Measurements from ENCODE around the gene CFAP46.
"Not testable (repeated sequence)": the region's sequence is repeated elsewhere in the genome, so short reads cannot be mapped to it uniquely, and the experiment has no call there.

The CFAP46 gene

DNA sequence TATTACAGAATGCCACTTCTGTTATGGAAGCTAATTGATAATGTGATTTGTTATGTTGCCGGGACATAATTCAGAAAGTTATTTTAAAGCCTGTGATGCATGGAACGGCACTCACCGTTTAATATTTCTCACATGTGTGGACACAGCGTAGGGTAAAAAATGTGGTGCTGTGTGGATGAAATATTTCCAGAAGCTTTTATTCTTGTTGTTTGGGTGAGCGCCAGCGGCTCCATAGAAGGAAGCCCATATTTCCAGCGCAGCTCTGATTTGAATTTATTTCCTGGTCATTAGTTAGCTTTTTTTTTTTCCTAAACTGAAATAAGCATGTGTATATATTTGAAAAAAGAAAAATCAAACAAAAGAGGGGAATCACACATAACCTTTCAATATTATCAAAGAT lies 136.3 kb downstream of the CFAP46 start:
- DNase-seq (ENCODE audit: low read depth): no peak

DNA sequence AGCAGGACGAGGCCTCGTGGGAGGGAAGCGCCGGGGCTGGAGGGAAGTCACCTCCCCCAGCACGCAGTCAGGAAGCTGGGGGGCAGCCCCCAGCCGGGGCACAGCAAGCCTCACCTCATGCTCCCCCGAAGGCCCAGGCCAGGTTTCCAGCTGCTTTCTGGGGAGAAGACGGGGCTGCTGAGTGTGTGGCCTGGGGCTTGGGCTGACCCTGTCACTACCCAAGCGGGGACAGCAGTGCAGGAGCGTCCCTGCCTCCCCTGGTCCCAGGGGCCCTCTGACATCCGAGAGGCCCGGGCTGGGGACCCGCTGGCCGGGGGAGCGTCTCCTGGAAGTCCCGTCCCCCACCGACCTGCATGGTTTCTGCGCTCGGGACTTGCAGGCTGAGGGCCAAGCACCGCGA lies 136.8 kb downstream of the CFAP46 start:
- no peak for DNase-seq (ENCODE audit: low read depth)

DNA sequence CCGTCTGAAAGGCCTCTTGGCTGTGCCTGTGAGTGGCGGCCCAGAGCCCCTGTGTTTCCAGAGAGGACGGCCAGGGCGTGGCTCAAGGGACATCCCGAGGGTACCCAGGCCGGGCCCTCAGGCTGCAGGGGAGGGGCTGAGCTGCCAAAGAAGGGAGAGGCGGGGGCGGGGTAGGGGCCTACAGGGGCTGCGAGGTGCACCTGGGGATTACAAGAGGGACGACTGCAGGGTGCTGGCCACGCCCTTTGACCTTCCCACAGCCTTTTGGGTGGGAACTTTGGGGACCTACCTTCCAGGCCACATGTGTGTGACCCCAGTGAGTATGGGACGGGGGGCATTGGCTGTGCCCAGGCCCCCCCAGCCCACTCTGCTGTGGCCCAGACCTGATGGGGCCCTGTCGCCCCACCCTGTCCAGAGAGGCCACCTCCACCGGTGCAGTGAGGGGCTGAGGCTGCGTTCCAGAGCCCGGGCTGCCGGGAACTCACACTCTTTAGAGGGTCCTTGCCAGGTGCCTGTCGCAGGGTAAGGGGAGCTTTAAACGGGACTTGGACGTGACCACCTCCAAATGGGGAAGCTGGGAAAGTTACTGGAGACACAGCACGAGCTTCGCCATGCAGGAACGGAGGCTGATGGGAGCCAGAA lies 137.5 kb downstream of the CFAP46 start:
- no peak for DNase-seq (ENCODE audit: low read depth)

DNA sequence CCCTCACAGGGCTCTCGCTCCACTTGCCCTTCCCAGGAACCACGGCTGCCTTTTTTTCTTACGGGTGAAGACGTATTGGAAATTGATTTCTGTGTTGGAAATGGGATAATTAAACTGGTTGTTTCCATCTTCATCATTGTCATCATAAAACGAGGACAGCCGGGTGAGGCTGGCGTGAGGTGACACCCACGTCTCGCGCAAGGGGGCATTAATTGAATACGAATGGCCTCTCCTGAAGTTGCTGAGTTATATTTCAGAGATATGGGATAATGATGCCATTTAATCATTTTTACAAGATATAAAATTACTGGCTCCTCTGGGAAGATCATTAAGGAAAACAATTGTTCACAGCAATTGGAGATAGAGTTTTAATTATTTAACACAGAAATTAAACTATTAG lies 138.1 kb downstream of the CFAP46 start:
- DNase-seq (ENCODE audit: low read depth): no peak

DNA sequence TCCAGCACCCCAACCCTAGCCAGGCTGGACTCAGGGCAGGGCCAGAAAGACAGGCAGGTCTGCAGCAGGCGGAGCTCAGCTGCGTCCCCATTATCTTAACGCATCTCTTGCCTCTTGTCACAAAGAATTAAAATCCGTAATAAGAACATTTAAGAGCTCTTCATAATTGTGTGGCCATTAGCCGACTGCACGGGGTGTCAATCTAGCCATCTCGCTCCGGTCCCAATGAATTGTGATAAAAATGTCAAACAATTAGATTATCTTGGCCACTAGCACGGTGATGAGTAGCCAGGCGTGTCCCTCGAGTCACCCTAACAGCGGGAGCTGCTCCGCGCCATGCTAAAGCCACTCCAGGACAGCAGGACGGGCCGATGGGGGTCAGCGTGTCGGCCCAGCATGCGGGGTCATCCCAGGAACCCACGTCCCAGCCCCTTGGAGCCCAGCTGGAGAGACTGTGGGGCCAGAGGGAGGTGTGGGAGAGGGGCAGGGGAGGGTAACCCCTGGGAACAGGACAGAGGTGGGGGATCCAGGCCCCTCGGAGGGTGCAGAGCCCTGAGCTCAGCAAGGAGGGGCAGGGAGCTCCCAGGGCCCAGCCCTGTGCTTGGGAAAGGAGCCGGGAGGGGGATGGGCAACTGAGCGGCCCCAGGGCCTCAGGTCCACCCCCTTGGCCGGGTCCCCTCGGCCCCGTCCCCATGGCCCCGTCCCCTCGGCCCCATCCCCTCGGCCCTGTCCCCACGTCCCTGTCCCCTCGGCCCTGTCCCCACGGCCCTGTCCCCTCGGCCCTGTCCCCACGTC lies 138.8 kb downstream of the CFAP46 start:
- no peak for DNase-seq (ENCODE audit: low read depth)

DNA sequence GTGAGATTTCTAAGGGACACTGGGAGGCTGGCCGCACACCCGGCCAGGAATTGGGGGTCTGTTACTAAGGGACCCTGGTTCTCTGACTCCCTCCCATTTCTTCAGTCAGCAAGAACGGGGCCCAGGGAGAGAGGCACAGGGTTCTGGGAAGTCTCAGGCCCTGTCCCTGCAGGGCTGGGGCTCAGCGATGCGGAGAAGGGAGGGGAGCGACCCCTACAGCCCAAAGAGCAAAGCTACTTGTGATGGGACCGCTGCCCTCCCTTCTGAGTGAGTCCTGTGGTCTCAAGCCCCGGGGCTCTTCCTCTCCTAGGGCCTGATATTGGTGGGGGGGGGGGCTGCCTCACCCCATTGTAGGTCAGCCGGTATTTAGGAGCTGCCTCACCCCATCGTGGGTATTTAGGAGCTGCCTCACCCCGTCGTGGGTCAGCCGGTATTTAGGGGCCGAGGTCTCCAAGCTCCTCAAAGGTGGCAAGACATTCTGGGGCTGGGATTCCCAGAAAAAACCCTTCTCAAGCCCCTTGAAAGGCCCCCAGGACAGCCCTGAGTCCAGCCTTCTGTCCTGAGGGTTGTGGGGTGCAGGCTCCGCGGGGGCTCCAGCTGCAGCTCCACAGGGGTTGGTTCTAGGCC lies 139.6 kb downstream of the CFAP46 start:
- DNase-seq (ENCODE audit: low read depth): no peak

DNA sequence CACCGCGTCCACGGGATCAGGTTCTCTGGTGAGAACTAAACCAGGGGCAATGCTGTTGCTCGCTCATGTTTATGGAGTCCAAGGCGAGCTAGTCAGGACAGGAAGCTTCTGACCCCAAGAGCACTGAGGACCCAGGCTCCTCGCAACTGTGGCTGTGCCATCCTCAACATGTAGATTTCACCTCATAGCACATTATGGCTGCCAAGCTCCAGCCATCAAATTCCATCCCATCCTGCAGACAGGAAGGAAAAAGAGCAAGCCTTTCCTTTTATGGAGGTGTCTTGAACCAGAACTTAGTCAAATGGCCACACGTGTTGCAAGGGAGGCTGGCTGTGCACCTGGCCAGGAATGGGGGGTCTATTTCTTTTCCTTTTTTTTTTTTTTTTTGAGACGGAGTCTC lies 140.3 kb downstream of the CFAP46 start:
- no peak for DNase-seq (ENCODE audit: low read depth)

DNA sequence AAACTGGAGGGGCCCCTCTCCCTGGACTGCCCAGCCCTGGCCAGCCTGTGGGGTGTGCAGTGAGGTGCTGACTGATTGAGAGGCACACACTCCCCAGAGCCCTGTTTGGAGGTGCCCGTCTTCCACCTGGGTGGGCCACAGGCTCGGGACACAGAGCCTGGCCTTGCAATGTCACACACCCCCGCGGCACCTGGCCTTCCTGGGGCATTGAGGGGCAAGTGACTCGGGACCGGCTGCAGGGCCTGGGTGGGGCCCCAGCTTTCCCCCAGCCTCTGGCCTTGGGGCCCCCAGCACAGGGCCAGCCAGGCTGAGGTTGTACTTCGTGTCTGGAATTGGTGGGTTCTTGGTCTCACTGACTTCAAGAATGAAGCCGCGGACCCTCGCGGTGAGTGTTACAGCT lies 142.5 kb downstream of the CFAP46 start:
- DNase-seq (ENCODE audit: low read depth): no peak

DNA sequence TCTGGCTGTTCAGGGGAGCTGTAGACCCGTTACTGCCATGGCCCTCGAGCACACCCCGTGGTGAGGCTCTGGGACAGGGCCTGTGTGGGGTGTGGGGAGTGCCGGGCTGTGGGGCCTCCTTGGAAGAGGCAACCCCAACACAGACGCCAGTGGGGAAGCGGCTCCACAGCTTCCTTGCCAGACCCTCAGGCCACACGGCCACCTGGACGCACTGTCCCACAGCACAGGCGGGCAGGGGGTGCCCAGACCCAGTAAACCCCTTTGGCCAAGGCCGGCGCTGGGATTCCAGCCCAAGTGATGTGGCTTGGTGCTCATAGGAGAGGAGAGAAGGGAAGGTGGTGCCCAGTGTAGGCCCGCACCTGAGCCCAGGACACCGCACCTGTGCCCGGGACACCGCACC lies 143.5 kb downstream of the CFAP46 start:
- no peak for DNase-seq (ENCODE audit: low read depth)

DNA sequence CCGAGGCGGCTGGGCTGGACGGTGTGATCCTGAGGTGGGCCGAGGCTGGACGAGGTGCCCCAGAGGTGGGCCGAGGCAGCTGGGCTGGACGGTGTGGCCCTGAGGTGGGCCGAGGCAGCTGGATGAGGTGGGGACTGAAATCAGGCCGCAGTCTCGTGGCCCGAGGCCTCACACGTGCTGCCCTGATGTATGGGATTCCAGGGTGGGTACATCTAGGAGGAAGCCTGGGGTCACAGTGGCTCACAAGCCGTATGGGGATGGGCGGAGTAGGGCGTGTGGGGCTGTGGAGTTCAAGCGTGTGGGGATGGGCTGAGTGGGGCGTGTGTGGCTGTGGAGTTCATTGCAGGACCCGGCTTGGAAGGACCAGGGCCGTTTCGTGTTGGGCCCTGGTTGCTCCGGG lies 144.0 kb downstream of the CFAP46 start:
- DNase-seq (ENCODE audit: low read depth): no peak

DNA sequence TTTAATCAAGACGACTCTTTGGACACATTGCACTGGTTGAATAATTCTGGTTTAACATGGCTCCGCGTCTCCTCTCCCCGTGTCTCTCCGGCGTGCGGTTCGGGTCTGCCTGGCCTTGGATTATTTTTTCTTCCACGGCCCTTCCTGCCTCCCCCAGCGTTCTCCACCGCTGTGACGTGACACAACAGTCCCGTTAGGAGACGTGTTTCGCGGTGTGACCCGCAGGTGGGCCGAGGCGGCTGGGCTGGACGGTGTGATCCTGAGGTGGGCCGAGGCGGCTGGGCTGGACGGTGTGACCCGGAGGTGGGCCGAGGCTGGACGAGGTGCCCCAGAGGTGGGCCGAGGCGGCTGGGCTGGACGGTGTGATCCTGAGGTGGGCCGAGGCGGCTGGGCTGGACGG lies 144.4 kb downstream of the CFAP46 start:
- not testable (repeated sequence) for DNase-seq (ENCODE audit: low read depth)

DNA sequence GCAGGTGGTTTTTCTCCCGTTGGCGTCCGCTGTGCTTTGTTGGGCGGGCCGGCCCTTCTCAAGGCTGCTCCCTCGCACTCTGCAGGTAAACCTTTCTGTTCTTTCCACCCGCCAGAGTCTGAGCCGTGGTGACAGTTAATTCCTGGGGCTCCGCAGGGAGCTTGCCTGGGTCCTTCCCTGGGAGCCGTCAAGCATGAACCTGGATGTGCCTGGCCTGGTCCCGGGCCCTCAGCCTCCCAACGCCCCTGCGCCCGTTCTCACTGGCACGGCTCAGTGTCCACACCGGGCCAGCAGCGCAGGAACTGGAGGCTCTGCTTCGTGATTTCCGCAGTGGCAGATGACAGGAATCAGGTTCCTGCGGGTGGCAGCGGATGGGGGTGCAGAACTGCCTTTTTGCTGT lies 145.5 kb downstream of the CFAP46 start:
- DNase-seq (ENCODE audit: low read depth): no peak

DNA sequence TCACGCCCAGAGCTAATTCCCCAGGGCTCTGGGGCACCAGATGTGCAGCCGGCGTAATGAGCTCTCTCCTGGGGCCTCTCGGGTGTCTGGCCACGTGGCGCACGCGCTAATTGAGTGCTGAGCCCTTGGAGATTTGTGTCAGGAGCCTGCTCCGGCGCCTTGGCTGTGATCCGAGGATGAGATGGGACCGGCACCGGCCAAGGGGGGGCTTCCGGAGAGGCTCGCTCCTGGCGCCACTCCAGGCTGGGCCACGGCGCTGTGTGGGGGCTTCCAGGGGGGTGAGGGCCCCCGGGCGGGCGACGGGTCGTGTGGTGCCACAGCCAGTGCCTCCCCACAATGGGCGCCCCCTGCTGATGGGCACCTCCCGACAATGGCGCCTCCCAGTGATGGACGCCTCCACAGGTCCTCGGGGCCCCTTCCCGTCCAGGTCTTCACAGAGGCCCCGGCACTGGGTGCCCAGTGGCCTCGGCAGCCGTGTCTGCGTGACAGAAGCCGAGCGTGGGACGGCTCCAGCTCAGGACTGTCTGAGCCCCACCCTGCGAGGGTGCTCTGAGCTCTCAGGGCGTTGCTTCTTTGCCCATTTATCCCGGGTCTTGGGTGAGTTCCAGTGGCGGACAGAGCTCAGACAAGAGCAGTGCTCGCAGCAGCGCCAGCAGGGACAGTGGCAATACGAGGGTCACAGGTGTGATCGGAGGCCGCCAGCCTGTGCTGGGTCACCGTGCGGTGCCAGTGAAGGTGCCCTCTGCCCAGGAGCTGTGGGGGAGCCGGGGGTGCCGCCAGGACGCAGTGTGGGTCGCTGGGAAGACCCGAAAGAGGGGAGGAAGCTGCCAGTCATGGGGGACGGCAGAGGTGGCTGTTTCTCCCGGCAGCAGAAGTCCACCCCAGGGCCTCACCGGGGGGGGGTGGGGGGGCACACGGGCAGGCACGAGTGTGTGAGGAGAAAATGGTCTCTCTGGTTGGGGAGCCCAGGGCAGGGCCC lies 148.2 kb downstream of the CFAP46 start:
- DNase-seq (ENCODE audit: low read depth): no peak

DNA sequence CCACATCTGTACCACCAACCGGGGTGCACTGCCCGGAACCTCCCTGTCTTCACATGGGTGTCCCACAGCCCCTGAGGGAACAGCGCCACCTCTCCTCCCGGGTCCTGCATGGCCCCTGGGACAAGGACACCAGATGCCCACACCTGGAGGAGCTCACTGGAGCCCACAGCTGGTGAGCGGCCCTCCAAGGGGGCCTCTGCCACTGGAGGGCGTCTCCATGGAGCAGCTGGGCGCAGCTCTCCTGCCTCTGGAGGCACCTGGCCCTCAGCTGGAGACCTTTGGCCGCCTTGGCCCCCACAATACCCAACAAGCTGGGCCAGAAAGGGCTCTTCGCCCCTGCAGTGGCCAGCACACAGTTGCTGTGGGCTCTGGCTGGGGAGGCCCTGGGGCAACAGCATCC lies 149.2 kb downstream of the CFAP46 start:
- no peak for DNase-seq (ENCODE audit: low read depth)

DNA sequence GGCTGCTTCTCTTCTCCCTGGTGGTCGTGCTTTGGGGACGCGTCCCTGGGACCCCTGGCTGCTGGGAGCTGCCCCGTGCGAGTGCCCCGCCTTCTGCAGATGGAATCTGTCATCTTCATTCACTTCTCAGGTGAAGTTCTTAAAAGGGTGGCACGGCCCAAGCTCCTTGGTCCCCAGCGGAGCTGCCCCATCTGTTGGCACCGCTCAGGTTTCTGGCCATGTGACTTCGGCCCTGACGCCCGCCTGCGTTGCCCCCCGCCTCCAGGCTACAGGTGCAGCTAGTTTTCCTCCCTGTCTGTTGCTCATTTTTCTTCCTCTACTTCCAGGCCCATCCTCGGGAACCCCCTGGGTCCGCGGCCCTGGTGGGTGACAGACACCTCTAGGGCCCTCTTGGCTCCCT lies 149.6 kb downstream of the CFAP46 start:
- no peak for DNase-seq (ENCODE audit: low read depth)

DNA sequence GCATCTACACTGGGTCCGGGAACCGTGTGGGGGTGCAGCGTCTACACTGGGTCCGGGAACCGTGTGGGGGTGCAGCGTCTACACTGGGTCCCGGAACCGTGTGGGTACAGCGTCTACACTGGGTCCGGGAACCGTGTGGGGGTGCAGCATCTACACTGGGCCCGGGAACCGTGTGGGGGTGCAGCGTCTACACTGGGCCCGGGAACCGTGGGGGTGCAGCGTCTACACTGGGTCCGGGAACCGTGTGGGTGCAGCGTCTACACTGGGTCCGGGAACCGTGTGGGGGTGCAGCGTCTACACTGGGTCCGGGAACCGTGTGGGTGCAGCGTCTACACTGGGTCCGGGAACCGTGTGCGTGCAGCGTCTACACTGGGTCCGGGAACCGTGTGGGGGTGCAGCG lies 150.3 kb downstream of the CFAP46 start:
- DNase-seq (ENCODE audit: low read depth): not testable (repeated sequence)

DNA sequence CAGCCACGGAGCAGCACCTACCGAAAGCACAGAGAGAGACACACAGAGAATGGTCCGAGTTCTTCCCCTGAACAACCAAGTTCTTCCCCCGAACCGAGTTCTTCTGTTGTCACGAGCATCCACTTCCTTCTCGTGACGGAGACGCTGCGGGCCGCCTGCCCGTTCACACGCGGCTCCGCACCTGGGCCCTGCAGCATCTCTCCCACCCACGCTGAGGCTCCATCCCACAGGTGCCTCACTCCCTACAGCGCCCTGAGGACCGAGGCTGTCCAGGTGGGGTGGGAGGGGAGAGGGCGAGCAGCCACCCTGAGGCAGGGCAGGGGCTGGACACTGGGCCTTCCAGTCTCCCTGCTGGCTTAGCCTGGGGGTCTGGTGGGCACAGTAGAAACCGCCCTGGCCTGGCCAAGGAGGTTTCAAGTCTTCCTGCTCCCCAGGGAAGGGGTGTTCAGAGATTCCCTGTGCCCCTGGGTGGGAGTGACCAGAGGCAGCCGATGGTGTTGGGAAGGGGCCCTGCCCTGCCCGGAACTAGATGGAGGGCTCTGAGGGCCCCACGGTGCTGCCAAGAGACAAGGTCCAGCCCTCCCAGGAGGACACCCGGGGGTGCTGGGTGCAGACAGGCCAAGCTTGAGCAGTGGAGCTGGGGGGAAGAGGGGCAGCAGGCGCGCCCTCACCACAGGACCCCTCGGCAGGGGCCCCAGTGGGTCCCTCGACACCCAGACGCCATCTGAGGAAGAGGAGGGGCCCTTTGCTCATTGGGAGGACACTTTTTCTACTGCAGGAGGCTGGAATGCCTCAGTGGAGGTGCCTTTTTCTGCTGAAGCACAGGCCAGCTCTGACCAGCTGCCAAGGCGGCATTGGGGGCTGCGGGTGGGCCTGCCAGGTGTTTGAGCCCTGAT lies 151.2 kb downstream of the CFAP46 start:
- DNase-seq (ENCODE audit: low read depth): no peak

DNA sequence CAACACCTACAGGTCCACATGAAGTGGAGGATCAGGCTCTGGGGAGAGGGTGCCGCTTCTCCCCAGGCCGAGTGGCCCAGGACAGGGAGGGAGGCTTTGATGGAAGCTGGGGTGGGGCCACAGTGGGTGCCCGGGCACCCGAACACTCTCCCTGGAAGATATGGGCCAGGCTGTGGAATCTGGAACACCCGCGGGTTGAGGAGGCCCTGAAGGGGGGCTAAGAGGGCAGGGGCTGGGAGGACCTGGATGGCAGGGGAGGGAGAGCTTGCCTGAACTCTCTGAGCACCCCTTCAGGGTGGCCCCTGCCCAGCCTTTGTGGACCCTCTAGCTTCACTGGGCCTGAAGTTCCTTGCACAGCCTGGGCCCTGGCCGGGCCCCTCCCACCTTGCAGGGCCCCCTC lies 151.9 kb downstream of the CFAP46 start:
- DNase-seq (ENCODE audit: low read depth): no peak

DNA sequence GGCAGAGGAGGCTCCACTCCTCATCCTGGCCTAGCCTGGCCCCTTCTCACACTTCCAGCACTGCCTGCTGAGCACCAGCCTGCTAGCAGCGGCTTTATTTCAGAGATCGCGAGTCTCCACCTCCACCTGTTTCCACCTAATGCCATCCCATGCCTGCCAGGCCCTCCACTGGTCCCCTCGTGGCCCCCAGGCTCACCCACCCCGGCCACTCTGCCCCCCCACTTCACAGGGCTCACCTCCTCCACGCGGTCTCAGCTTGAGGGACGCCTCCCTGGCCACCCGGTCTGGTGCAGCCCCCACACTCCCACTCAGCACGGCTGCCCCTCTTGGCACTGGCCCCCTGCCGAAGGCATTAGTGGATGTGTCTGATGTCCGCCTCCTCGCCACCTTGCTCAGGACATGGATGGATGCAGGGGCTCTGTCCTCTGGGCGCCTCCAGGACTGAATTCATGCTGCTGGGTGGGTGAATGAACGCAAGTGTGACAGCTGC lies 152.7 kb downstream of the CFAP46 start:
- DNase-seq (ENCODE audit: low read depth): no peak

DNA sequence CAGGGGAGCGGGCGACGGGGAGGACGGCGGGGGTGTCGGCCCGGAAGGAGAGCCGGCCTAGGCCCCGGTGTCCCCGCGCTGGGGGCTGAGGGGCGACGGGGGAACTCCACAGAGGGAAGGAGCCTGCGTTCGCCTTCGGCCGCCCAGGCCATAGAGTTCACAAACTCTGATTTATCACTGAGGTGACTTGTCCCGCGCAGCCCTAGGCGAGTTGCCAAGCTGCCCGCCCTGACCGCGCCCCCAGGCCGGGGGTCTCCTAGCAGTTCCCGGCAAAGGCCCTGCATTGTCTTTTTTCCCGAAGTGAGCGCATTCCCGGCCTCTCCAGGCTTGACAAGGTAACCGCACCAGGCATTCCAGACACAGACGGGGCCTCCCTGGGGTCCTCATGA lies 153.5 kb downstream of the CFAP46 start:
- DNase-seq (ENCODE audit: low read depth): no peak

Measured in GM04503 (cell line).